ENCODE measurements around the gene ZFPL1.

Gene ZFPL1

GRCh38 chr11:65066805-65067291, 17.2 kb upstream of the ZFPL1 start:
- H3K4me3 ChIP-seq (ENCODE audit: low read depth, low read length) = no peak overlapping the region
- no peak for DNase-seq (ENCODE audit: low read depth)
- TF ChIP-seq CTCF (conservative IDR thresholded peaks at IDR 0.05; ENCODE audit: low read depth, low read length) = no peak

DNA sequence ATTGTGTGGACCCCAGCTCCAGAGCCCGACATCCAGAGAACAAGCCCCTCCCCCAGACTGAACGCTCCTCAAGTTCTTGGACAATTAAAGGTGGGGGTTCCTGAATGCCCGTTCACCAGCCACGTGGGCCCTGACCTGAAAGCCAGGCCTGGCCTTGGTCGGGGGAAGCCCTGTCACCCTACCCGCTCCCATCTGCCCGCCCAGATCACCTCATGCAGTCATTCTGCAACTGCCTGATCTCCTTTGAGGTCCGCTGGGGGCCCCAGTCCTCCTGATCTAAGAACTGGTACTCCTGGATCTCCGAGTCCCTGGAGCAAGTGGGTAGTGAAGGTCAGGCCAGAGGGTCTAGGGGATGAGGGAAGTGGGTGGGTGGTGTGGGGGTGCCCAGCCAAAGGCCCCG, 16.6 kb upstream of the ZFPL1 start:
- DNase-seq (ENCODE audit: low read depth) = no peak
- TF ChIP-seq CTCF (conservative IDR thresholded peaks at IDR 0.05; ENCODE audit: low read depth, low read length) = no peak
- no peak overlapping the region for H3K4me3 ChIP-seq (ENCODE audit: low read depth, low read length)

DNA sequence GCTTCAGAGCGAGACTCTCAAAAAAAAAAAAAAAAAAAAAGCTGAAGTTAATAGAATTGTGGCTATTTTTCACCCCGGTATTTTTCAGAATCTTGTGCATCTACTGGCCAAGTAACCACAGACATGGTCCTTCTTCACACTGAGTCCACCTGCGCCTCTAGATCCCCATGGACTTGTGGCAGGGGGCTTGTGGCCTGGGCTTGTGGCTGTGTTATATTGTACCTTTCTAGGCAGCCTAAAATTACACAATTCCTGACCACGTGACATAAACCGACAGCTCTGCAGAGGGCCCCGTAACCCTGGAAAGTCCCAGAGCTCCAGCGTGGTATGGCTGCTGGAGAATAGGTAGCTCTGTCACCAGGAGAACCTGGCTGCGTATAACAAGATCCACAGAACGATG, 14.8 kb upstream of the ZFPL1 start:
- TF ChIP-seq CTCF (conservative IDR thresholded peaks at IDR 0.05; ENCODE audit: low read depth, low read length) = no peak
- DNase-seq (ENCODE audit: low read depth) = peak; percentile 52
- H3K4me3 ChIP-seq (ENCODE audit: low read depth, low read length) = no peak overlapping the region

DNA sequence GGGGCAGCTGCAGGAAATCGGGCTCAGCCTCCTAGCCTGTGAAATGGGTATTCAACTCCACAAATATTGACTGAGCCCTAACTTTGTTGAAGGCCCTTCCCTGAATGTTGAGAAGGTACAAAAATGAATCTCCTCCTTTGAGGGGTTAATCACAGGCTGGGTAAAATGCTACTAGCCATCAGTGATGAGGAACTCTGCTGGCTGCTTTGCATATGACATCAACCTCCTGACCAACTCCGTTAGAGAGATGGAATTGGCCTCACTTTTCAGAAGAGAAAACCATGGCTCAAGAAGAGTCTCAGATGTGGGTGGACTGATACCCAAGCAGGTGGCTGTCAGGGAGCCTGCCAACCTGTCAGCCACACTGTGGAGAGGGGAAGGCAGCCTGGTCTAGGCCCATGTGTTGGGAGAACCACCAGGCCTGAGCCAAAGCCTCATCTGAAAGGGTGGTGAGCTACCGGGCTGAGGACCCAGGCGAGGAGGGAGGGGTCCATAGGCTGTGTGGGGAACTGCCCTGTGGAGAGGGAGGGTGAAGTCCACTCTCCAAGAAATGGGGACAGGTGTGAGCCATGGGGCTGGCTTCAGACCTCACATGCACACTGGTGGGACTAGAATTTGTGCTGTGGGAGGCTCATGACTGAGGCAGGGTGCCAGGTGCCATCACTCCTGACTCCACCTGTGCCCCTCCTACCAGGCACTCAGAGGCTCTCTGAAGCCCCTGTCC, 12.0 kb upstream of the ZFPL1 start:
- H3K4me3 ChIP-seq (ENCODE audit: low read depth, low read length) = no peak overlapping the region
- no peak for TF ChIP-seq CTCF (conservative IDR thresholded peaks at IDR 0.05; ENCODE audit: low read depth, low read length)
- DNase-seq (ENCODE audit: low read depth) = no peak

- no peak overlapping the region for H3K4me3 ChIP-seq (ENCODE audit: low read depth, low read length)
- DNase-seq (ENCODE audit: low read depth) = no peak
- TF ChIP-seq CTCF (conservative IDR thresholded peaks at IDR 0.05; ENCODE audit: low read depth, low read length) = no peak
Observed at GRCh38 chr11:65072631-65072966, 11.4 kb upstream of the ZFPL1 start.

DNA sequence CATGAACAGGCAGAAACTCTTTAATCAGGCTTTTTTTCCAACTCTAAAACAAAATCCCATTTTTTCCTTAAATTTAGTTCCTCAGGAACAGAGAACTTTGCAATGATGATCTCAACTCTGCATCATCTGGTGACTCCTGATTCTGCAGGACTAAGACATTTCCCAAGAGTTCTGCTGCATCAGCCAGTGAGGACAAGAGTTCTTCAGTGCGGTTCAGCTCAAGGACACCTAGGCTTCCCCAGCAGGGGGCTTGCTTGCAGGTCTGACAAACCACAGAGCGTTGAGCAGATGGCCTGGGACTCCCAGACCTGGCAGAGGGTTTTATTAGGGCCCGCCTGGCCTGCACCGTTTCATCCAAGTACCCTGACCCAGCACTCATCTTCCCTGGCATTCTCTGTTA, 6.6 kb upstream of the ZFPL1 start:
- DNase-seq (ENCODE audit: low read depth) = peak; percentile 32
- no peak overlapping the region for H3K4me3 ChIP-seq (ENCODE audit: low read depth, low read length)
- no peak for TF ChIP-seq CTCF (conservative IDR thresholded peaks at IDR 0.05; ENCODE audit: low read depth, low read length)

GRCh38 chr11:65078151-65078550, 5.9 kb upstream of the ZFPL1 start:
- TF ChIP-seq CTCF (conservative IDR thresholded peaks at IDR 0.05; ENCODE audit: low read depth, low read length) = peak; percentile 76
- no peak overlapping the region for H3K4me3 ChIP-seq (ENCODE audit: low read depth, low read length)
- DNase-seq (ENCODE audit: low read depth) = peak; percentile 56

Measured in choroid plexus epithelial cell (primary cell).